Heart left ventricle (tissue), 13 donors: ENCODE results near the gene GDF7.

Experiments
- POLR2A ChIP-seq, 2 donors: fragments of 450-650 bp; IDR thresholded peaks; one replicate each; pipeline ENCODE4 v1.6.1; 2017; ENCODE audit warnings: antibody characterized with exemption in 2 of 2, mild to moderate bottlenecking in 2 of 2, moderate library complexity in 2 of 2
- TF ChIP-seq, protein P1 (sequence below), 12 donors: fragments of 200-600 bp; sonication (generic) in 4 of 12; IDR thresholded peaks; one replicate each; pipeline versions ENCODE4 v1.5.0 to v1.8.0; 2018 to 2022; ENCODE audit warnings: antibody characterized with exemption in 12 of 12, mild to moderate bottlenecking in 5 of 12
- donor health status: ischemic (EF 13 %, LVEDD 7.1; RV severe dilation, severe dysfunction).
- donor health status: DM: no; HTN: yes; CAD: no.
- donor health status: DM: no; HTN: no; CAD: no.
- donor health status: ischemic (EF 25% LVEDD 6.9; RV normal size, moderate dysfunction).
- donor health status: ischemic (EF 25% LVEDD 5.7; RV mildly dilated, moderate dysfunction).
- donor health status: ischemic (EF 35%, LVEDD 5.7; RV mildly dilated, moderate dysfunction).
- donor health status: nonischemic (EF 11% LVEDD 7.7; RV severe dilation, severe dysfunction).
- donor health status: DM: yes; HTN: yes; CAD: no.
- donor health status: PGD.
- donor health status: ischemic (EF 29% LVEDD 5.4; RV normal size, mild dysfunction).
- donor health status: nonischemic (EF 23%, LVEDD 6.1; RV moderate dilation, normal function).

DNA sequence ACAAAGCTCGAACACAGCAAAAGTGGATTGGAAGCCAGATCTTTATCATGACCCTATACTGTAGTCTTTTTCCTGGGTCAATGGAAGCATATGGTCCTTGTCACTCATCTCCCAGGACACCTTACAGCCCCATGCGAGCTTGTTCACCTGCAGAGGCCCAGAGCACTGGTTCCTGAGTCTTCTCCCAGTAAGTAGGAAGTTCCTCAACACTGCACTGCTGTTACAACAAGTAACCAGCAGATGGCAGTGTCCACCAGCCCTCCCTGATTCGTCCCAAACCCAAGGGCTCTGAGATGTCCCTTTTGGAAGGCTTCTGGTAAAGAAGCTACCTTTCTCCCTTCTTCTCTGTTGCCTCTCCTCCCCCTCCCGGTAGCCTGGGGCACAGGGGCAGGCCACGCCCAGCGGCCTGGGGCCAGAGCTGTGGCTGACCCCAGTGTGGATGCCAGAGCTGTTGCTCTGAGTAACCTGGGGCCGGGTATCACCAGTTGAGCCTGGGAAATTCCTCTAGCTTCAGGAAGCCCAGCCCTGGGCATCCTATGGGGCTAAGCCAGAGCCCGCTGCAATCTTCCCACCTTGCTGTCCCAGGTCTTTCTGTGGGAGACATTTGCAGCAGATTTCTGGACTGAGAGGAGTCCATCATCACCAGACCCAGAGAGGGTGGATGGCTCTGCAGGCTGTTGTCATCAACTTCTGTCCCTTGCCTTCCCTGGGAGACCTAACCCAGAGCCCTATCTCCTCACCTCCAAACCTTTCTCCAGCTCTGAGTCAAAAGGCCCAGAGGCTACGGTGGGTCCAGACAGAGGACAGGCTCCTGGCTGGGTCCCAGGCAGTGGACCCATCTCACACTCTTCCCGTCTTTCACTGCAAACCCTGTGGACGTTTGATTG, 5.3 kb upstream of the GDF7 start:
- no peak for TF ChIP-seq POLR2A (IDR thresholded peaks at IDR 0.05)
- TF ChIP-seq, protein P1, sequence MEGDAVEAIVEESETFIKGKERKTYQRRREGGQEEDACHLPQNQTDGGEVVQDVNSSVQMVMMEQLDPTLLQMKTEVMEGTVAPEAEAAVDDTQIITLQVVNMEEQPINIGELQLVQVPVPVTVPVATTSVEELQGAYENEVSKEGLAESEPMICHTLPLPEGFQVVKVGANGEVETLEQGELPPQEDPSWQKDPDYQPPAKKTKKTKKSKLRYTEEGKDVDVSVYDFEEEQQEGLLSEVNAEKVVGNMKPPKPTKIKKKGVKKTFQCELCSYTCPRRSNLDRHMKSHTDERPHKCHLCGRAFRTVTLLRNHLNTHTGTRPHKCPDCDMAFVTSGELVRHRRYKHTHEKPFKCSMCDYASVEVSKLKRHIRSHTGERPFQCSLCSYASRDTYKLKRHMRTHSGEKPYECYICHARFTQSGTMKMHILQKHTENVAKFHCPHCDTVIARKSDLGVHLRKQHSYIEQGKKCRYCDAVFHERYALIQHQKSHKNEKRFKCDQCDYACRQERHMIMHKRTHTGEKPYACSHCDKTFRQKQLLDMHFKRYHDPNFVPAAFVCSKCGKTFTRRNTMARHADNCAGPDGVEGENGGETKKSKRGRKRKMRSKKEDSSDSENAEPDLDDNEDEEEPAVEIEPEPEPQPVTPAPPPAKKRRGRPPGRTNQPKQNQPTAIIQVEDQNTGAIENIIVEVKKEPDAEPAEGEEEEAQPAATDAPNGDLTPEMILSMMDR (IDR thresholded peaks at IDR 0.05) = peak; percentile 90 to 99 (median 96)
